Dedifferentiated amniotic fluid mesenchymal stem cell (primary cell): Measurements from ENCODE around the gene PPM1E.
A peak's percentile ranks its signal among the peaks of the same experiment; 100 is the strongest.
"Not testable (repeated sequence)": the region's sequence is repeated elsewhere in the genome, so short reads cannot be mapped to it uniquely, and the experiment has no call there.

ENCODE experiments used
- DNase-seq: peaks from one replicate; pipeline ENCODE4 v3.0.0-alpha.2; 2016; ENCODE audit errors: extremely low spot score

The PPM1E gene

GRCh38 chr17:58779446-58779845, 23.8 kb downstream of the PPM1E start:
- no peak for DNase-seq

GRCh38 chr17:58783380-58783779, 27.7 kb downstream of the PPM1E start:
- no peak for DNase-seq

- no peak for DNase-seq
These were observed 29.4 kb downstream of the PPM1E start for GRCh38 chr17:58785097-58785496.

DNA sequence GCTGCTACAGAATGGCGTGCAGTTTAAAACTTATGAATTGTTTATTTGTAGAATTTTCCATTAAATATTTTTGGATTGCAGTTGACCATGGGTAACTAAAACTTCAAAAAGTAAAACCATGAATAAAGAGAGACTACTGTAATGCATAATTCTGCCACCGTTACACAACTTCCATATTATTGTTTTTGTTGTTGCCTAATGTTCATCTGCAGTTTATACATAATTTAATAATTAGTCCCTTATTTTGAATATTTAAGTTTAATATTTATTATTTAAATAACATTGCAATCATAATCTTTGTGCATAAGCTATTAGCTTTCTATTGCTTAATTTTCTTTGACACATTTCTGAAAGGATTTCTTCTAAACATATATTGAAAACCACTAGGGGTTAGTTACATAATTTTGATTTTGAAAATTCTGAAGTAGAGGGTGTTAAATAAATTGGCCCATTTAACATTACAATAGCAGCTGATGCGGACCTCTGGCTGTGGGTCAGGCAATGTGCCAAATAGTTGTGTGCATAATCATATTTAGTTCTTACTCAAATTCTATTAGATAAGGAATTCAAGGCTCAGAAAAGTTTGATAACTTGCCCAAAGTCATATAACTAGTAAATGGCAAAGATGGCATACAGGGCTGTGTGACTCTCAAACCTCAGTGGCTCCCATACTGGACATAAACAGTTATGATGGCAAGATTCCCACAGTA, 31.1 kb downstream of the PPM1E start:
- DNase-seq, result peak; percentile 71

DNA sequence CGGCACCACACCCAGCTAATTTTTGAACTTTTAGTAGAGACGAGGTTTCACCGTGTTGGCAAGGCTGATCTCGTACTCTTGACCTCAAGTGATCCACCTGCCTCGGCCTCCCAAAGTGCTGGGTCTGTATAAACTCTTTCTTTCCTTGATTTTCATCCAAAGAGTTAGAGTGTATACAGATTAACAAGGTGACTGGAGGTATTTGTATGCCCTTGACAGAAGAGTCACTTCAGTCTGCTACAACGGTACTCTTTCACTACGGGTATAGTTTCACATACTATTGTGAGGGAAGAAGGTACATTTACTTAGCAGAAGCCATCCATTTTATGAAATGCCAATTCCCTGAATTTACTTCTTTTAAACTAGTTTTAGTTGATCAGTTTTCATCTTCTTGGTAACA, 32.5 kb downstream of the PPM1E start:
- DNase-seq, result no peak

DNA sequence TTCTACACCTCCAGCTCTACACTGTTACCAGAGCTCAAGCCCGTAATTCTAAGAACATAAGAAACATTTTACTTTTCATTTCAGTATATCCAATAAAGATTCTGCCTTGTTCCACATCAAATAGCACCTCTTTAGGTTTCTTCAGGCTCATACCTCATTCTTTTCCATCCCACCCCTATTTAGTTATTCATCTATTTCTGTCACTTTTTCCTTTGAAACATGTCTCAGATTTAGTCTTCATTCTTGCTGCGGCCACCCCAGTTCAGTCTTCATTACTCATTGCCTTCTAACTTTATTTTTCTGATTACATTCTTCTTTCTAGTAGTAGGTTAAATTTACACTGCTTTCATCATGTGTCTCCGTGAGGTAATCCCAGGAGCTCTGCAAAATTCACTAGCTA, 33.5 kb downstream of the PPM1E start:
- DNase-seq, result no peak

DNA sequence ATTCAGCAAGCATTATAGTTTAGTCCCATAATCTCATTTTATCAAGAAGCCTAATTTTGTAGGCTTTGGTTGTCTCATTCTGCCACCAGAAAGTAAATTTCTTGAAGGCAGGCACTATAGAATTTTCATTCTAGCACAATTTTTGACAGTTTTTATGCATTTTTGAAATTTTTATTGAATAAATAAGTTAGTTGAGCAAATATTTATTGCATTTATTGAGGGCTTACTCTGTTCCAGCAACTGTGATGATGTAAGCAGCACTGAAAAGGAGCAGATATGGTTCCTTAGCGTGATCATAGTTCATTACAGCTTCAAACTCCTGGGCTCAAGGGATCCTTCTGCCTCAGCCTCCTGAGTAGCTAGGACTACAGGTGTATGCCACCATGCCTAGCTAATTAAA, 34.2 kb downstream of the PPM1E start:
- DNase-seq, result no peak

DNA sequence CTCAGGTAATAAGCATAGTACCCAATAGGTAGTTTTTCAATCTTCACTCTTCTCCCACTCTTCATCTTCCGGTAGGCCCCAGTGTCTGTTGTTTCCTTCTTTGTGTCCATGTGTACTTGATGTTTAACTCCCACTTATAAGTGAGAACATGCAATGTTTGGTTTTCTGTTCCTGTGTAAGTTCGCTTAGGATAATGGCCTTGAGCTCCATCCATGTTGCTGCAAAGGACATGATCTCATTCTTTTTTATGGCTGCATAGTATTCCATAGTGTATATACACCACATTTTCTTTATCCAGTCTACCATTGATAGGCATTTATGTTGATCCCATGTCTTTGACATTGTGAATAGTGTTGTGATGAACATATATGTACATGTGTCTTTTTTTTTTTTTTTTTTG, 38.9 kb downstream of the PPM1E start:
- DNase-seq, result not testable (repeated sequence)

DNA sequence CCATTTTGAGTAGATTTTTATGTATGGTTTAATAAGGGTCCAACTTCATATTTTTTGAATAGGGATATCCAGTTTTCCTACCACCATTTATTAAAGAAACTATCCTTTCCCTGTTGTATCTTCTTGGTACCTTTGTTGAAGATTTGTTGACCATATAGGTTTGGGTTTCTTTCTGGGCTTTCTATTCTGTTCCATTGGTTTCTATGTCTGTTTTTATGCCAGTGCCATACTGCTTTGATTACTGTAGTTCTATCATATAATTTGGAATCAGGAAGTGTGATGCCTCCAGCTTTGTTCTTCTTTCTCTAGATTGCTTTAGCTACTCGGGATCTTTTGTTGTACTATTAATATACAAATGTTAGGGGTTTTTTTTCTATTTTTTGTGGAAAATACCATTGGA, 46.5 kb downstream of the PPM1E start:
- no peak for DNase-seq

DNA sequence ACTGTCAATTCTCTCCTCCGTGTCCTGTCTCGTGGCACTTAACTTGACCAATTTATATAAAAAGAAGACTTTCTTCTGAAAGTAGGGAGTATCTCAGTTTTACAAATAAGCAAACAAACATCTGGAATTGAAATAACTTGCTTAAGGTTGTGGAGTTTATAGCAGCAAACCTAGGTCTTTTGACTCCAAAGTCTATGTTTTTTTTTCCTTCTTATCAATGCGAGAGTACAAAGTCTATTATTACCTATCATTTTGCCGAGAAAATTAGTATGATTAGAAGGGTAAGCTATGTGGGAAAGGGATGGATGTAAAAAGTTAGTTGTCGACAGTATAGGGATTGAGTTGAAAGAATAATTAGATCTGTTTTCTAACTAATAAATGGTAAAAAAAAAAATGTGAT, 50.4 kb downstream of the PPM1E start:
- no peak for DNase-seq

- DNase-seq, result no peak
These were observed 53.2 kb downstream of the PPM1E start for GRCh38 chr17:58808609-58809563.

GRCh38 chr17:58809564-58809936, 53.9 kb downstream of the PPM1E start:
- DNase-seq, result no peak

GRCh38 chr17:58811290-58811689, 55.6 kb downstream of the PPM1E start:
- DNase-seq, result no peak

DNA sequence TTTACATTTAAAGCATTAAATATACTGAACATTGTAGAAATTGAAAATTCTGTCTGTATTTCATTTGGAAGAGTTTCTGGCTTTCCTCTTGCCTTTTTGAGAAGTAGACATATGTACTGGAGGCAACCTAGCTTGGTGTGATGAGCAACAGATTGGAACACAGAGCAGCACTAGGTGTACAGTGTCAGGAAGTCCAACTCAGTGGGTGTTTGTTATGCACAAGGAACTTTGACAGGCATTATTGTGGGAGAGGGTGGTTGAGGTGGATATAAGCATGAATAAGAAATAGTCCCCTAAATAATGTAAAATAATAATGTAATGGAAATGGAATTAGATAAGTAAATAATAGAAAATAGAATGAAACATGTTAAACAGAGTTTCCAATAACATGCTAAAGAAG, 58.1 kb downstream of the PPM1E start:
- DNase-seq, result no peak

- DNase-seq, result no peak
These were observed 63.0 kb downstream of the PPM1E start for GRCh38 chr17:58818654-58819053.

DNA sequence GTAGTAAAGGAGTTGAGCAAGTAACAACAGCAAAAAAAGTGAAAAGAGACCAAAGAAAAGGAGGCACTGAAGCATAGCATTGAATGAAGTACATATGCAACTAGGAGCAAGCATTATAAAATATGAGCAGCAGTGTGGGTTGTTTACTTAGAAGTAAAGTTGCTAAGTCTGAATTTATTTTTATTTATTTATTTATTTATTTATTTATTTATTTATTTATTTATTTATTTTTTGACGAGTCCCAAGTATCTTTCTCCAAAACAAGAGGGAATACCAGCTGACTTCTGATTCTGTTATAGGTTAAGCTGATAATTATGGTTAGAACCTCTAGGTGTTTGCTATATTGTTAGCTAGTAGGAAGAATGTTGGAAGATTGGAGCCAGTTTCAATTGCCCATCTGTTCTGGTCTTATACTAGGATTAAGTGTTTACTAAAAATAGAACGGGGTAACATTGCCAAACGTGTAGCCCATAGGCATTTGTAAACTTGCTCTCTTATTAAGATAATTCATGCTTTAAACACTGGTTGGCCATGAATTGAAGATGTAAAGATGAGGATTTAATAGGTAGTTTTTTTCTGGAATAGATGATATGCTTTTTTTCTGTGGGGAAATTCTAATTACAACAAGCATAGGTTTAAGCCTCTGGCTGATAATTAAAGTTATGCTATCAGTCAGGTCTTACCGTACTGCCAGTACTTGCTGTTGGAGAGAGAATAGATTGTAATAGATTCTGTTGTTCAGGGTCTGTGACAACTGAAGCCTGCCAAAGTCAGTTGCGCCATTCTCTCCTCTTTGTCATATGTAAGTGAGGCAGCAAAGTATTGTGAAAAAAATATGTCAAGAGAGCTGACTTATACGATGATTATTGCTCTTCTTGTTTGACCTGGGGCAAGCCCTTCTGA, 66.7 kb downstream of the PPM1E start:
- DNase-seq, result no peak

DNA sequence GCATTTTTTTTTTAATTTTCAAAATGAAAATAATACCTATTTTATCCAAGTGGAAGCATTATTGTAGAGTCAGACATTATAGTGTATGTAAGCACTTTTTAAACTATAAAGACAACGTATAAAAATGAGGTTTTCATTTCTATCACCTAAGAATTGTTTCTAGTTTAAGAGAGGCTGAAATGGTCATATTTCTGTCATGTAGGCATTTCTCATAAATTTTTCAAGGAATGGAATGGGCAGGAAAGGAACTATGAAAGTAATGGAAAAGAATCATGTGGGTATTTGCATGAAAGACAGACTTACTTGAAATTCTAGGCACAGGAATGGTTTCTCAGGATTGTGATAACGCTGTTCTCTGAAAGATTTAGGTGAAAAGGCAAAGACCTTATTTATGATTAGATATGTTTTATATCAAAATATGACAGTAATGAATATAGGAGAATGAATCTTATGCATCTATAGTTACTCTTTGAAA, 67.4 kb downstream of the PPM1E start:
- no peak for DNase-seq

- no peak for DNase-seq
These were observed 73.6 kb downstream of the PPM1E start for GRCh38 chr17:58829172-58829637.

GRCh38 chr17:58831780-58832179, 76.1 kb downstream of the PPM1E start:
- DNase-seq, result no peak

GRCh38 chr17:58832514-58832913, 76.9 kb downstream of the PPM1E start:
- no peak for DNase-seq

DNA sequence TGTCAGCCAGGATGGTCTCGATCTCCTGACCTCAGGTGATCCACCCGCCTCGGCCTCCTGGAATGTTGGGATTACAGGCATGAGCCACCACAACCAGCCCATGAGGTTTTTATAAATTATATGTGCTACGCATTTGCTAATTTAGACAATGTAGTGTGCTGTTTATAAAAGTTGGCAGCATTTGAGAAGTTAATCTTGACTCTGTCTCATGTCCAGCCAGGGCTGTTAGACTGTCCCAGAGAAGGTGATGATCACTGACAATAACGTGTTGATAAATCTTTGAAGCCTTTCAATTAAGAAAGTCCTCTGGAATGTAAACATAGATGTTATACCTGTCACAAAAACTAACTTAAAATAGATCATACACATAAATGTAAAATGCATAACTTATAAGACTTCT, 82.0 kb downstream of the PPM1E start:
- no peak for DNase-seq
